A549 (cell line): ENCODE results near the gene TAS1R3.
A peak's percentile ranks its signal among the peaks of the same experiment; 100 is the strongest.

ENCODE experiments used
- CBX8 ChIP-seq: fragments of 200-600 bp; sonication (generic); IDR thresholded peaks from 2 replicates; pipeline ENCODE4 v1.6.1; 2016
- CHD4 ChIP-seq: fragments of 200-600 bp; sonication (generic); IDR thresholded peaks from 2 replicates; pipeline ENCODE4 v1.6.1; 2016; ENCODE audit warnings: antibody characterized with exemption, mild to moderate bottlenecking, borderline replicate concordance
- EP300 ChIP-seq, 2 experiments: fragments of >200 bp; sonication (Bioruptor Twin); formaldehyde crosslinking; IDR thresholded peaks; 2 replicates in 1 of 2; 3 replicates in 1 of 2; pipeline ENCODE4 v1.6.1; 2016 to 2017
- ESRRA ChIP-seq: fragments of 150-350 bp; IDR thresholded peaks from 2 replicates; pipeline ENCODE4 v1.6.1; 2014; ENCODE audit warnings: mild to moderate bottlenecking, low read length, borderline replicate concordance
- KDM1A ChIP-seq: fragments of 200-600 bp; sonication (generic); IDR thresholded peaks from 2 replicates; pipeline ENCODE4 v1.6.1; 2016; ENCODE audit warnings: low read depth, mild to moderate bottlenecking
- MAFK ChIP-seq: fragments of 450-650 bp; IDR thresholded peaks from 2 replicates; pipeline ENCODE4 v1.6.1; 2014; ENCODE audit not compliant: partially characterized antibody
- MAZ ChIP-seq: fragments of 150-350 bp; IDR thresholded peaks from 2 replicates; pipeline ENCODE4 v1.6.1; 2014; ENCODE audit warnings: antibody characterized with exemption, low read depth, low read length, borderline replicate concordance
- POLR2A ChIP-seq: IDR thresholded peaks from 2 replicates; pipeline ENCODE4 v1.6.1; 2012; ENCODE audit warnings: mild to moderate bottlenecking, low read length
- RFX5 ChIP-seq: fragments of 450-650 bp; IDR thresholded peaks from 2 replicates; pipeline ENCODE4 v1.7.1; 2014; ENCODE audit warnings: antibody characterized with exemption, mild to moderate bottlenecking, moderate library complexity
- SMC3 ChIP-seq: fragments of >200 bp; sonication (Bioruptor Twin); formaldehyde crosslinking; IDR thresholded peaks from 3 replicates; pipeline ENCODE4 v1.6.1; 2018; ENCODE audit warnings: inconsistent platforms
- TF ChIP-seq, protein P1 (sequence below): fragments of 200-600 bp; sonication (generic); IDR thresholded peaks from 2 replicates; pipeline ENCODE4 v1.6.1; 2016; ENCODE audit warnings: antibody characterized with exemption, mild to moderate bottlenecking, moderate library complexity
- TF ChIP-seq, protein P2 (sequence below): fragments of >200 bp; sonication (Bioruptor Twin); formaldehyde crosslinking; IDR thresholded peaks from 3 replicates; pipeline ENCODE4 v1.5.1; 2016
- TF ChIP-seq, protein P3 (sequence below): IDR thresholded peaks from 2 replicates; pipeline ENCODE4 v1.6.1; 2012
- TF ChIP-seq, protein P4 (sequence below): fragments of 450-650 bp; IDR thresholded peaks from 2 replicates; pipeline ENCODE4 v1.6.1; 2014; ENCODE audit warnings: antibody characterized with exemption

DNA sequence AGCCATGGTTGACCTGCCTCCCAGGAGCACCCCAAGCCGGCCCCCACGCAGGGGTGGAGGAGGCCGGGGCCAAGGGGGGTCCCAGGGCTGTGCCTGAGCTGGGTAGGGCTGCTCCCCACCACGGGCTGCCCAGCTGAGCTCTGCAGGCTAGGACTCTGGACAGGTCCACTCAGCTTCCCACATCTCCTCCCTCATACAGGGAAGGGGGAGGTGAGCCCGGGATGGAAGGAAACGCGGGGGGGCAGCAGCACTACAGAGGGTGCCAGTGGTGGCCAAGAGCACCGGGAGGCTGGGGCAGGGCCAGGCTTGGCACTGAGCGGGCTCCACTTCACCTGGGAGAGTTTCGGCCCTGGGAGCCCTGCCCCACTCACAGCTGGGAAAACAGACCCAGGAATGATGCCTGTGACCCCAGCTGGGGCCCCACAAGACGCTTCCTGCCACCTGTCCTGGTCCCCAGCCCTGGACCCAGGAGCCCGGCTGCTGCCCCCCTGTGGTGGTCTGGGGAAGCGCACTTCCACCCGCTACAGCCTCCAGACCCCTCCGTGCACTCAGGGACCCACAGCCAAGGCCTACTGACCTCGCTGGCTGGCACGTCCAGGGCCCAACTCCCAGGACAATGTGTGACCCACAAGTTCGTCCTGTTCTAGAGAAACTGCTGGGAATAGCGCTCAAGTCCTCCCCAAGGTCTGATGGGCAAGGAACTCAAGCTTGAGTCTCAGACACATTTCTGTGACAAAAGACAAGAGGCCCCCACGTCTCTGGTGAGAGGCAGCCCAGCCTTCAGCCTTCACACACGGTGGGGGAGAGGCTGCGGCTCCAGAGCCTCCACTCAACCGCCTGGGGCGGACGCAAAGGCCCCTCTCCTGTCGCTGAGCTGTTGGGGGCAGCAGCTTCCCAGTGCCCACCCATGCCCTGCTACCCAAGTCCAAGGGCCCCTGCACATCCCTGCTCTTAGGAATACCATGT, 40.9 kb downstream of the TAS1R3 start:
- no peak for TF ChIP-seq RFX5
- TF ChIP-seq, protein P1, sequence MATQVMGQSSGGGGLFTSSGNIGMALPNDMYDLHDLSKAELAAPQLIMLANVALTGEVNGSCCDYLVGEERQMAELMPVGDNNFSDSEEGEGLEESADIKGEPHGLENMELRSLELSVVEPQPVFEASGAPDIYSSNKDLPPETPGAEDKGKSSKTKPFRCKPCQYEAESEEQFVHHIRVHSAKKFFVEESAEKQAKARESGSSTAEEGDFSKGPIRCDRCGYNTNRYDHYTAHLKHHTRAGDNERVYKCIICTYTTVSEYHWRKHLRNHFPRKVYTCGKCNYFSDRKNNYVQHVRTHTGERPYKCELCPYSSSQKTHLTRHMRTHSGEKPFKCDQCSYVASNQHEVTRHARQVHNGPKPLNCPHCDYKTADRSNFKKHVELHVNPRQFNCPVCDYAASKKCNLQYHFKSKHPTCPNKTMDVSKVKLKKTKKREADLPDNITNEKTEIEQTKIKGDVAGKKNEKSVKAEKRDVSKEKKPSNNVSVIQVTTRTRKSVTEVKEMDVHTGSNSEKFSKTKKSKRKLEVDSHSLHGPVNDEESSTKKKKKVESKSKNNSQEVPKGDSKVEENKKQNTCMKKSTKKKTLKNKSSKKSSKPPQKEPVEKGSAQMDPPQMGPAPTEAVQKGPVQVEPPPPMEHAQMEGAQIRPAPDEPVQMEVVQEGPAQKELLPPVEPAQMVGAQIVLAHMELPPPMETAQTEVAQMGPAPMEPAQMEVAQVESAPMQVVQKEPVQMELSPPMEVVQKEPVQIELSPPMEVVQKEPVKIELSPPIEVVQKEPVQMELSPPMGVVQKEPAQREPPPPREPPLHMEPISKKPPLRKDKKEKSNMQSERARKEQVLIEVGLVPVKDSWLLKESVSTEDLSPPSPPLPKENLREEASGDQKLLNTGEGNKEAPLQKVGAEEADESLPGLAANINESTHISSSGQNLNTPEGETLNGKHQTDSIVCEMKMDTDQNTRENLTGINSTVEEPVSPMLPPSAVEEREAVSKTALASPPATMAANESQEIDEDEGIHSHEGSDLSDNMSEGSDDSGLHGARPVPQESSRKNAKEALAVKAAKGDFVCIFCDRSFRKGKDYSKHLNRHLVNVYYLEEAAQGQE, result no peak
- TF ChIP-seq MAFK, result no peak
- TF ChIP-seq, protein P2, sequence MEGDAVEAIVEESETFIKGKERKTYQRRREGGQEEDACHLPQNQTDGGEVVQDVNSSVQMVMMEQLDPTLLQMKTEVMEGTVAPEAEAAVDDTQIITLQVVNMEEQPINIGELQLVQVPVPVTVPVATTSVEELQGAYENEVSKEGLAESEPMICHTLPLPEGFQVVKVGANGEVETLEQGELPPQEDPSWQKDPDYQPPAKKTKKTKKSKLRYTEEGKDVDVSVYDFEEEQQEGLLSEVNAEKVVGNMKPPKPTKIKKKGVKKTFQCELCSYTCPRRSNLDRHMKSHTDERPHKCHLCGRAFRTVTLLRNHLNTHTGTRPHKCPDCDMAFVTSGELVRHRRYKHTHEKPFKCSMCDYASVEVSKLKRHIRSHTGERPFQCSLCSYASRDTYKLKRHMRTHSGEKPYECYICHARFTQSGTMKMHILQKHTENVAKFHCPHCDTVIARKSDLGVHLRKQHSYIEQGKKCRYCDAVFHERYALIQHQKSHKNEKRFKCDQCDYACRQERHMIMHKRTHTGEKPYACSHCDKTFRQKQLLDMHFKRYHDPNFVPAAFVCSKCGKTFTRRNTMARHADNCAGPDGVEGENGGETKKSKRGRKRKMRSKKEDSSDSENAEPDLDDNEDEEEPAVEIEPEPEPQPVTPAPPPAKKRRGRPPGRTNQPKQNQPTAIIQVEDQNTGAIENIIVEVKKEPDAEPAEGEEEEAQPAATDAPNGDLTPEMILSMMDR, result peak; percentile 60
- TF ChIP-seq, protein P3, sequence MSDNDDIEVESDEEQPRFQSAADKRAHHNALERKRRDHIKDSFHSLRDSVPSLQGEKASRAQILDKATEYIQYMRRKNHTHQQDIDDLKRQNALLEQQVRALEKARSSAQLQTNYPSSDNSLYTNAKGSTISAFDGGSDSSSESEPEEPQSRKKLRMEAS, result no peak
- no peak for TF ChIP-seq POLR2A
- TF ChIP-seq EP300 (IDR thresholded peaks at IDR 0.05), result no peak
- no peak for TF ChIP-seq KDM1A
- no peak for TF ChIP-seq MAZ
- no peak for TF ChIP-seq CBX8
- TF ChIP-seq SMC3, result peak; percentile 57
- no peak for TF ChIP-seq CHD4
- no peak for TF ChIP-seq ESRRA
- TF ChIP-seq, protein P4, sequence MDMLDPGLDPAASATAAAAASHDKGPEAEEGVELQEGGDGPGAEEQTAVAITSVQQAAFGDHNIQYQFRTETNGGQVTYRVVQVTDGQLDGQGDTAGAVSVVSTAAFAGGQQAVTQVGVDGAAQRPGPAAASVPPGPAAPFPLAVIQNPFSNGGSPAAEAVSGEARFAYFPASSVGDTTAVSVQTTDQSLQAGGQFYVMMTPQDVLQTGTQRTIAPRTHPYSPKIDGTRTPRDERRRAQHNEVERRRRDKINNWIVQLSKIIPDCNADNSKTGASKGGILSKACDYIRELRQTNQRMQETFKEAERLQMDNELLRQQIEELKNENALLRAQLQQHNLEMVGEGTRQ, result no peak
